Left ventricle myocardium superior (tissue), 1 donor: Measurements from ENCODE around the gene OR5A2. TPM values are rescaled to one million over a fixed set of nuclear protein-coding genes. Genes with fewer than 3 reads are reported as not detected.
"Not testable (repeated sequence)": the region's sequence is repeated elsewhere in the genome, so short reads cannot be mapped to it uniquely, and the experiment has no call there.

Experiments
- ATAC-seq: fragments of 200-7000 bp; cut with Tn5 transposase; one replicate; pipeline ENCODE4 v1.9.1; 2020; ENCODE audit warnings: mild to moderate bottlenecking, moderate library complexity
- DNase-seq: peaks from one replicate; pipeline ENCODE4 v3.0.0-alpha.2; 2020
- intact Hi-C: fragments of 100-400 bp; cut with micrococcal nuclease; formaldehyde crosslinking; loops from one replicate; pipeline ENCODE4 v1.11.0; 2022
- total RNA-seq: library from RNA; stranded (reverse); fragmentation: NEBNext Ultra II Directional; extraction: Animal tissue kit (Norgen Biotek cat#: 25700); gene quantifications from one replicate; pipeline ENCODE4 v1.2.1, GENCODE V29; 2021
- donor health status: DM: no; HTN: yes; CAD: no; lungs with severe emphysema.

OR5A2 gene
- total RNA-seq, 1 donor from 2014 or later: not detected

DNA sequence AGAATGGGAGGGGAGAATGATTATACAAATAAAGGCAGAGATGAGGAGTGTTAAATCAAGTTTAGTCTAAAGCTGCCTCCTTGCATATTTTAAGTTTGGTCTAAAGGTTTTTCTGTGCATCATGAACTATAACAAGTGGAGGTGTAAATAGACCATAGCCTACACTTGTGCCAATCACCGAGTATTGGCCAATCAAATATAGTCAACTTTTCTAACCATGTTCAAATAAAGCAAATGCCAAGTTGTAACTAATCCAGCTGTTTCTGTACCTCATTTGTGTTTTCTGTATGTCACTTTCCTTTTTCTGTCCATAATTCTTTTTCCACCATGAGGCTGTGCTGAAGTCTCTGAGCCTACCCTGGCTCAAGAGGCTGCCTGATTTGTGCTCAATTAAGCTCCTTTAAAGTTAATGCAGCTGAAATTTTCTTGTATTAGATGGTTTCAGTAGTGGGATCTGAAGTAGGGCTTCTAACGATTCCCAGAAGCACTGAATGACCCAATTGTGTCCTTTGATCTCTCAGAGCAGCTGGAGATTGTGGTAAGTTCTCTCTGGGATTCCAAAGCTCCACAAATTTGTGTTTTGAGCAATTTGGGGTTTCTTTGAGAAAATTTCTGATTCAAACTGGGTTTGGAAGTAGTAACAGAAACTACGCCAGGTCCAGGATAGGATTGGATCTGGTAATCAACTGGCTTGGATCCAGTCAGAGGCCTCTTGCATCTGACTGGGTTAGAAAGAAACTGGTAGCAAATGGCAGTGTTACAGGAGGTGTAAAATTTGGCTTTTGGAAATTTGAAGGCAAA is 25.6 kb downstream of the OR5A2 start:
- DNase-seq: no peak
- intact Hi-C loops: no loop called here
- no peak for ATAC-seq

DNA sequence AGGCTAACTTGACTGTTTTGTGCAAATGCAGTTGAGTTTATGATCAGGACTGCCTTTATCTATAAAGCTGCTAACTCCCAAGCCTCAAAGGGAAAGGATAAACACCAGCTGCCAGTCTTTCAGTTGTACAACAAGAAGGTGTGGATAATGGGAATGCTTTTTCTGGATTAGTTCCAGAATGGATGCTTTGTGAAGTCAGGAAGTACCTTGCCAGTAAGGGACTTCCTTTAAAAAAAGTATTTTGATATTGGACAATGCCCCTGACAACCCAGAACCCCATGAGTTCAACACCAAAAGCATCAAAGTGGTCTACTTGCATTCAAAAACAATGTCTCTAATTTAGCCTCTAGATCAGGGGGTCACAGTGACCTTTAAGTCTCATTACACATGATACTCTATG is 32.0 kb downstream of the OR5A2 start:
- ATAC-seq: no peak
- intact Hi-C loops: no loop called here
- DNase-seq: no peak

DNA sequence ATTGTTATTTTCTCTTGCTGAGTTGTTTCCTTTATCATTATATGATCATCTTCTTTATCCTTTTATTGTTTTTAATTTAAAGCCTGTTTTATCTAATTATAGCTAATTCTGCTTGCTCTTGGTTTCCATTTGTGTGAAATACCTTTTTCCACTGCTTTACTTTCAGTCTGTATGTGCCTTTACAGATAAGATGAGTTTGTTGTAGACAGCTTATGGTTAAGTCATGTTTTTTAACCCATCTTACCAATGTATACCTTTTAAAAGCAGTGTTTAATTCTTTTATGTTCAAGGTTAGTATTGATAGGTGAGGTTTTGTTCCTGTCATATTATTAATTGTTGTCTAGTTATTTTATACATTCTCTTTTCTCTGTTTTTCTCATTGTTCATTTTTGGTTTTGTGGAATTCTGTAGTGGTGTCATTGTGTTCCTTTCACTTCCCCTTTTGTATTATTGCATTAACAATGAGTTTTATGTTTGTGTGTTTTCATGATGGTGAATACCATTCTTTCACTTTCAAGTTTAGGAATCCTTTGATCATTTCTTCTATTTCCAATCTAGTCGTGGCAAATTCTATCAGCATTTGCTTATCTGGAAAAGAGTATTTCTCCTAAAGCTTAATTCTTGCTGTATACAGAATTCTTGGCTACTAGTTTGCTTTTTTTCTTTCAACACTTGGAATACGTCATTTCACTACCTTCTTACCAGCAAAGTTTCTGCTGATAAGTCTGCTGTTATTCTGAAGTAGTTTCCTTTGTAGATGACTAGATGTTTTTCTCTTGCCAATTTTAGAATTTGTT is 45.8 kb downstream of the OR5A2 start:
- intact Hi-C loops: no loop called here
- no peak for ATAC-seq
- DNase-seq: no peak

DNA sequence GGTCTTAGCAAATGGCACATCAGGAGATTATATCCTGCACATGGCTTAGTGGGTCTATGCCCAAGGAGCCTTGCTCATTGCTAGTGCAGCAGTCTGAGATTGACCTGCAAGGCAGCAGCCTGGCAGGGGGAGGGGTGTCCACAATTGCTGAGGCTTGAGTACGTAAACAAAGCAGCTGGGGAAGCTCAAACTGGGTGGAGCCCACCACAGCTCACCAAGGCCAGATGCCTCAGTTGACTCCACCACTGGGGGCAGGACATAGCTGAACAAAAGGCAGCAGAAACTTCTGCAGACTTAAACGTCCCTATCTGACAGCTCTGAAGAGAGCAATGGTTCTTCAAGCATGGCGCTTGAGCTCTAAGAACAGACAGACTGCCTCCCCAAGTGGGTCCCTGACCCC is 53.9 kb downstream of the OR5A2 start:
- intact Hi-C loops, ATAC-seq, DNase-seq: not testable (repeated sequence)

DNA sequence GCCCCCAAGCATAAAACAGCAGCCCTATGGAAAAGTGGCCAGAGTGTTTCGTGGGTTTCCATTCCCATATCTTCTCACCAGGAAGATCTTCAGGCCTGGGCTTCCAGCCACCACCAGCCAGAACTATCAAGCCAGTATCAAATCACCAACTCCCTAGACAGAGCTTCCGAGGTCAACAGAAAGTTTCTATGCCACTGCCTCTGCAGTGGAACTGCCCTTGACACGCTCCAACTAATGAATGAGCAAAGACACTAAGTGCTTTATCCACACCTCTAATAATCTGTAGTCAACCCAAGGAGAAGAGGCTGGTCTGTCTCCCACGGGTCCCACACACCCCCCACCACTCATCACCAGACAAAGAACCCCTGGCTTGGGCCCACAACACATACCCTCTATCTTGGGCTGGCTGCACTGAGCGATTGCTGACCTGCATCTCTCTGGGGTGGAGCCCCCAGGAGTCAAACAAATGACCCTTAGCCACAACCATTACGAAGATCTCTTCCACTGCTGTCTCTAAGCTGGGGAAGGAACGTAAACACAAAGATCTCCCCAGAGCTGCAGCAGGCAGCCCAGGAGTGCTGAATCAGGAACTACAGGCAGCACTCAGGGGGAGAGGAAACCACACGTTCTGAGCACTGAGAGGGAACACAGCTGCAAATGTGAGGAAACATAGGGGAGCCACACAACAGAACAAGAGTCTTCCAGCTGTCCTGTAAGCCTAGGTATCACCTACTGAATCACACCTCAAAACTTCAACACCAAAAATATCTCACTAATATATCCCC is 57.8 kb downstream of the OR5A2 start:
- intact Hi-C loops: no loop called here
- ATAC-seq (peak; percentile 57), DNase-seq (no peak)

Other genes starting within 250 kb of the OR5A2 start
- 13.6 TPM for gene MPEG1, start 213.5 kb downstream of the OR5A2 start, total RNA-seq
- not detected for gene OR5AN1, start 67.5 kb downstream of the OR5A2 start, total RNA-seq
- gene OR5A1, start 10.1 kb upstream of the OR5A2 start, total RNA-seq: not detected
- not detected for gene OR4D6, start 30.5 kb upstream of the OR5A2 start, total RNA-seq
- not detected for gene OR4D10, start 46.9 kb upstream of the OR5A2 start, total RNA-seq
- gene OR4D11, start 77.2 kb upstream of the OR5A2 start, total RNA-seq: not detected
- gene OR4D9, start 85.1 kb upstream of the OR5A2 start, total RNA-seq: not detected
- gene OSBP, start 189.4 kb upstream of the OR5A2 start, total RNA-seq: 40.9 TPM
- 24.5 TPM for gene PATL1, start 242.6 kb upstream of the OR5A2 start, total RNA-seq